A549 (cell line): Measurements from ENCODE around the gene FAT1. TPM values are rescaled to one million over a fixed set of nuclear protein-coding genes. Genes with fewer than 3 reads are reported as not detected.
"Not testable (repeated sequence)": the region's sequence is repeated elsewhere in the genome, so short reads cannot be mapped to it uniquely, and the experiment has no call there.

Experiments used
- ATAC-seq, 2 experiments: fragments of 200-7000 bp in 1 of 2; fragments of >200 bp in 1 of 2; cut with Nextera tagmentation in 1 of 2; cut with Tn5 transposase in 1 of 2; 3 replicates each; pipeline versions ENCODE4 v1.8.0 to v1.9.1; 2018 to 2020; ENCODE audit warnings: mild to moderate bottlenecking in 1 of 2, moderate library complexity in 1 of 2
- CTCF ChIA-PET: fragments of 300-600 bp; sonication (Branson Sonifier 250); formaldehyde crosslinking; extraction: SDS; loops from one replicate; lab custom pipeline; 2021; ENCODE audit warnings: antibody characterized with exemption, inconsistent platforms; lab: Yijun Ruan, JAX
- POLR2A ChIA-PET: fragments of 350-600 bp; formaldehyde crosslinking; extraction: SDS; loops from one replicate; lab custom pipeline; 2021; ENCODE audit warnings: antibody characterized with exemption, inconsistent platforms; lab: Yijun Ruan, JAX
- DNase-seq, 2 experiments: peaks; one replicate each; pipeline versions ENCODE4 v3.0.0 to v3.0.0-alpha.2; 2011 to 2016; ENCODE audit warnings: low read depth in 1 of 2, low spot score in 1 of 2
- FAIRE-seq: peaks from 2 replicates; lab custom pipeline; 2011; peaks lifted over from hg19 to GRCh38; lab: Jason Lieb, UNC
- H3K27ac ChIP-seq, 2 experiments: fragments of >200 bp; sonication (Bioruptor Twin); formaldehyde crosslinking; 3 replicates each; pipeline ENCODE4 v1.5.1; 2016 to 2017
- H3K4me1 ChIP-seq: fragments of >200 bp; sonication (Bioruptor Twin); formaldehyde crosslinking; 3 replicates; pipeline ENCODE4 v1.6.1; 2016
- H3K4me2 ChIP-seq: fragments of >200 bp; sonication (Bioruptor Twin); formaldehyde crosslinking; 3 replicates; pipeline ENCODE4 v1.6.1; 2016
- H3K4me3 ChIP-seq: fragments of >200 bp; sonication (Bioruptor Twin); formaldehyde crosslinking; 3 replicates; pipeline ENCODE4 v1.5.1; 2016
- H3K9me3 ChIP-seq: fragments of >200 bp; sonication (Bioruptor Twin); formaldehyde crosslinking; 3 replicates; pipeline ENCODE4 v1.6.1; 2016
- BCL3 ChIP-seq: fragments of >200 bp; sonication (Bioruptor Twin); formaldehyde crosslinking; IDR thresholded peaks from 3 replicates; pipeline ENCODE4 v1.6.1; 2016
- BHLHE40 ChIP-seq: IDR thresholded peaks from 2 replicates; pipeline ENCODE4 v1.6.1; 2012; ENCODE audit warnings: low read depth, low read length, inconsistent platforms
- CBX2 ChIP-seq: fragments of 200-600 bp; sonication (generic); IDR thresholded peaks from 2 replicates; pipeline ENCODE4 v1.6.1; 2016; ENCODE audit warnings: low read depth, mild to moderate bottlenecking, borderline replicate concordance
- CHD4 ChIP-seq: fragments of 200-600 bp; sonication (generic); IDR thresholded peaks from 2 replicates; pipeline ENCODE4 v1.6.1; 2016; ENCODE audit warnings: antibody characterized with exemption, mild to moderate bottlenecking, borderline replicate concordance
- E2F6 ChIP-seq: IDR thresholded peaks from 2 replicates; pipeline ENCODE4 v1.6.1; 2012; ENCODE audit warnings: low read depth, borderline replicate concordance
- FOSB ChIP-seq: fragments of 250-450 bp; sonication (Bioruptor Pico); IDR thresholded peaks from 2 replicates; pipeline ENCODE4 v1.5.0; 2020; ENCODE audit warnings: mild to moderate bottlenecking, moderate library complexity
- FOSL2 ChIP-seq, 2 experiments: fragments of 450-650 bp in 1 of 2; fragments of >200 bp in 1 of 2; sonication (Bioruptor Twin) in 1 of 2; formaldehyde crosslinking; IDR thresholded peaks; 2 replicates each; pipeline versions ENCODE4 v1.5.0 to v1.6.1; 2016 to 2020; ENCODE audit warnings: mild to moderate bottlenecking in 1 of 2, moderate library complexity in 1 of 2
- FOXS1 ChIP-seq: fragments of 250-450 bp; sonication (Bioruptor Pico); IDR thresholded peaks from 2 replicates; pipeline ENCODE4 v1.5.0; 2020; ENCODE audit warnings: mild to moderate bottlenecking, moderate library complexity
- GATA3 ChIP-seq: IDR thresholded peaks from 2 replicates; pipeline ENCODE4 v1.6.1; 2012; ENCODE audit warnings: borderline replicate concordance
- HOXA7 ChIP-seq: fragments of 250-450 bp; sonication (Bioruptor Pico); IDR thresholded peaks from 2 replicates; pipeline ENCODE4 v1.5.0; 2020; ENCODE audit warnings: mild to moderate bottlenecking, moderate library complexity
- HOXB13 ChIP-seq: fragments of 250-450 bp; sonication (Bioruptor Pico); IDR thresholded peaks from 2 replicates; pipeline ENCODE4 v1.5.0; 2020; ENCODE audit warnings: low read depth, mild to moderate bottlenecking, moderate library complexity
- JUNB ChIP-seq: fragments of >200 bp; sonication (Bioruptor Twin); formaldehyde crosslinking; IDR thresholded peaks from 2 replicates; pipeline ENCODE4 v1.6.1; 2016
- KDM1A ChIP-seq: fragments of 200-600 bp; sonication (generic); IDR thresholded peaks from 2 replicates; pipeline ENCODE4 v1.6.1; 2016; ENCODE audit warnings: low read depth, mild to moderate bottlenecking
- PBX3 ChIP-seq: IDR thresholded peaks from 2 replicates; pipeline ENCODE4 v1.6.1; 2012
- RCOR1 ChIP-seq: fragments of 150-350 bp; IDR thresholded peaks from 2 replicates; pipeline ENCODE4 v1.6.1; 2014; ENCODE audit warnings: antibody characterized with exemption, low read length, low read depth
- REST ChIP-seq: fragments of 200-600 bp; sonication (generic); IDR thresholded peaks from 2 replicates; pipeline ENCODE4 v1.6.1; 2016; ENCODE audit warnings: antibody characterized with exemption, mild to moderate bottlenecking, moderate library complexity
- RNF2 ChIP-seq: fragments of 200-600 bp; sonication (generic); IDR thresholded peaks from 2 replicates; pipeline ENCODE4 v1.6.1; 2016; ENCODE audit warnings: low read depth, mild to moderate bottlenecking, antibody characterized with exemption, moderate library complexity, borderline replicate concordance
- SMC3 ChIP-seq: fragments of >200 bp; sonication (Bioruptor Twin); formaldehyde crosslinking; IDR thresholded peaks from 3 replicates; pipeline ENCODE4 v1.6.1; 2018; ENCODE audit warnings: inconsistent platforms
- SREBF2 ChIP-seq: fragments of 450-650 bp; IDR thresholded peaks from 2 replicates; pipeline ENCODE4 v1.6.1; 2014; ENCODE audit warnings: mild to moderate bottlenecking, moderate library complexity
- TFCP2L1 ChIP-seq: fragments of 250-450 bp; sonication (Bioruptor Pico); IDR thresholded peaks from 2 replicates; pipeline ENCODE4 v1.5.0; 2021; ENCODE audit warnings: mild to moderate bottlenecking
- USF2 ChIP-seq: fragments of 450-650 bp; IDR thresholded peaks from 2 replicates; pipeline ENCODE4 v1.6.1; 2014; ENCODE audit warnings: antibody characterized with exemption
- ZFP36 ChIP-seq: fragments of 450-650 bp; IDR thresholded peaks from 2 replicates; pipeline ENCODE4 v1.6.1; 2014; ENCODE audit warnings: borderline replicate concordance; ENCODE audit not compliant: partially characterized antibody
- ZNF302 ChIP-seq: fragments of 250-450 bp; sonication (Bioruptor Pico); IDR thresholded peaks from 2 replicates; pipeline ENCODE4 v1.9.0; 2021; ENCODE audit warnings: inconsistent platforms, mild to moderate bottlenecking, moderate library complexity
- WGBS: methylation state at CpG from one replicate; pipeline ENCODE4 v1.1.6; 2017; ENCODE audit errors: missing lambda C conversion rate; 5-methylcytosine and 5-hydroxymethylcytosine counted together
- polyA plus RNA-seq, 4 experiments: library from polyadenylated mRNA; depleted of rRNA in 3 of 4; stranded (reverse); fragments of >200 nt; fragmentation: RNase III in 1 of 4; extraction: RNeasy Plus Mini Kit Qiagen cat#74134 plus additional on column Dnase treatment in 1 of 4; gene quantifications; 2 replicates in 3 of 4; 3 replicates in 1 of 4; pipeline ENCODE4 v1.2.3, GENCODE V29; 2011 to 2017

The FAT1 gene
- polyA plus RNA-seq, 2 of the 4 experiments (the other 2 are of a cell fraction) = 62.2 to 177 TPM

- H3K4me1 ChIP-seq = peaks cover 18% of the 10 kb centered on the region
- 95% methylated on average over 4 of the region's 4 CpGs for WGBS
- ChIA-PET POLR2A (no interaction called here), CTCF (interaction anchor here (0.6 kb wide), 1 partner anchor 14 kb away, joined by 3 read pairs; no protein-coding TSS in a partner anchor)
- no peaks in the 10 kb centered on the region for H3K9me3 ChIP-seq
- no peak for ATAC-seq
- H3K4me3 ChIP-seq = no peak overlapping the region
- no peak for DNase-seq
- H3K27ac ChIP-seq = no peak overlapping the region
- no peak for FAIRE-seq
- no peak overlapping the region for H3K4me2 ChIP-seq
- no peak for TF ChIP-seq BHLHE40
Measured at GRCh38 chr4:186764457-186764856, 40.8 kb upstream of the FAT1 start.

GRCh38 chr4:186762865-186763264 lies 39.2 kb upstream of the FAT1 start:
- TF ChIP-seq HOXA7 (CRISPR knock-in tag) (no peak), RCOR1 (no peak), USF2 (no peak), HOXB13 (no peak), ZNF302 (no peak), FOXS1 (CRISPR knock-in tag) (no peak), TFCP2L1 (CRISPR knock-in tag) (no peak), RNF2 (no peak), GATA3 (no peak), FOSL2 (IDR thresholded peaks at IDR 0.05) (no peak), FOSL2 (CRISPR knock-in tag; IDR thresholded peaks at IDR 0.05) (no peak), CHD4 (no peak), CBX2 (no peak), KDM1A (no peak), E2F6 (no peak), SREBF2 (no peak), JUNB (no peak), FOSB (CRISPR knock-in tag) (no peak), ZFP36 (no peak), BCL3 (no peak)
- TF ChIP-seq, all 56 proteins: peak for 0
- FAIRE-seq (no peak), ATAC-seq (no peak), DNase-seq (no peak)
- CTCF ChIA-PET = no interaction called here
- no peak overlapping the region for H3K4me3 ChIP-seq
- peaks cover 18% of the 10 kb centered on the region for H3K4me1 ChIP-seq
- WGBS = 65% methylated on average over 4 of the region's 4 CpGs
- H3K9me3 ChIP-seq = no peaks in the 10 kb centered on the region
- no peak overlapping the region for H3K27ac ChIP-seq
- H3K4me2 ChIP-seq = no peak overlapping the region
- POLR2A ChIA-PET = no interaction called here

GRCh38 chr4:186762361-186762760 lies 38.7 kb upstream of the FAT1 start:
- Histone ChIP-seq H3K4me3 (no peak overlapping the region), H3K9me3 (no peaks in the 10 kb centered on the region), H3K4me2 (no peak overlapping the region), H3K27ac (no peak overlapping the region), H3K4me1 (peaks cover 18% of the 10 kb centered on the region)
- ATAC-seq (no peak), DNase-seq (no peak), FAIRE-seq (no peak)
- TF ChIP-seq FOXS1 (CRISPR knock-in tag) = no peak
- no peak for TF ChIP-seq BCL3
- no peak for TF ChIP-seq REST
- no peak for TF ChIP-seq SMC3
- no peak for TF ChIP-seq HOXA7 (CRISPR knock-in tag)
- TF ChIP-seq PBX3 = no peak
- no peak for TF ChIP-seq SREBF2
- POLR2A ChIA-PET = no interaction called here
- CTCF ChIA-PET = no interaction called here
- WGBS = 64% methylated on average over 2 of the region's 2 CpGs

- ATAC-seq, H3K4me2 ChIP-seq, CTCF ChIA-PET, H3K4me3 ChIP-seq, DNase-seq, POLR2A ChIA-PET, H3K9me3 ChIP-seq, H3K27ac ChIP-seq, FAIRE-seq: not testable (repeated sequence)
- H3K4me1 ChIP-seq = peaks cover 18% of the 10 kb centered on the region
- WGBS = 92% methylated on average over 2 of the region's 2 CpGs
Measured at GRCh38 chr4:186761956-186762355, 38.3 kb upstream of the FAT1 start.
